Tibial nerve (tissue), 4 donors: ENCODE results near the gene DCAF11. TPM values are rescaled to one million over a fixed set of nuclear protein-coding genes. Genes with fewer than 3 reads are reported as not detected.
A peak's percentile ranks its signal among the peaks of the same experiment; 100 is the strongest.

Experiments
- DNase-seq, 2 donors: peaks; one replicate each; pipeline ENCODE4 v3.0.0-alpha.2; 2019; ENCODE audit warnings: low spot score in 2 of 2
- H3K27ac ChIP-seq, 4 donors: fragments of 200-600 bp; sonication (generic) in 3 of 4; one replicate each; pipeline ENCODE4 v1.5.1; 2017 to 2019; ENCODE audit warnings: mild to moderate bottlenecking in 1 of 4
- H3K27me3 ChIP-seq, 2 donors: fragments of 200-600 bp; sonication (generic) in 1 of 2; one replicate each; pipeline versions ENCODE4 v1.5.1 to v1.6.0; 2017 to 2019
- H3K36me3 ChIP-seq, 3 donors: fragments of 200-600 bp; sonication (generic); one replicate each; pipeline ENCODE4 v1.5.1; 2018 to 2019
- H3K4me1 ChIP-seq, 4 donors: fragments of 200-600 bp; sonication (generic) in 3 of 4; one replicate each; pipeline ENCODE4 v1.5.1; 2017 to 2019
- H3K4me3 ChIP-seq, 4 donors: fragments of 200-600 bp; sonication (generic) in 3 of 4; one replicate each; pipeline ENCODE4 v1.5.1; 2017 to 2019; ENCODE audit warnings: mild to moderate bottlenecking in 1 of 4, moderate library complexity in 1 of 4
- H3K9me3 ChIP-seq, 4 donors: fragments of 200-600 bp; sonication (generic) in 3 of 4; one replicate each; pipeline ENCODE4 v1.5.1; 2017 to 2019
- EP300 ChIP-seq, 2 donors: sonication (generic); formaldehyde crosslinking; IDR thresholded peaks; one replicate each; pipeline ENCODE4 v1.6.1; 2017; ENCODE audit warnings: antibody characterized with exemption in 2 of 2, mild to moderate bottlenecking in 1 of 2
- POLR2A ChIP-seq, 2 donors: fragments of 450-650 bp; IDR thresholded peaks; one replicate each; pipeline ENCODE4 v1.6.1; 2017; ENCODE audit warnings: antibody characterized with exemption in 2 of 2, mild to moderate bottlenecking in 2 of 2, moderate library complexity in 2 of 2
- WGBS, 2 donors: methylation state at CpG; one replicate each; pipeline ENCODE4 v1.1.5; 2018; 5-methylcytosine and 5-hydroxymethylcytosine counted together
- total RNA-seq, 4 donors: library from RNA; depleted of rRNA; stranded (reverse); fragments of >200 nt; gene quantifications; one replicate each; pipeline ENCODE4 v1.1.0, GENCODE V29; 2016
- TF ChIP-seq, protein P1 (sequence below), 5 experiments: fragments of 200-600 bp in 3 of 5; fragments of 450-650 bp in 2 of 5; sonication (generic) in 3 of 5; IDR thresholded peaks; one replicate each; pipeline ENCODE4 v1.5.1; 2016 to 2019; ENCODE audit warnings: antibody characterized with exemption in 5 of 5, mild to moderate bottlenecking in 3 of 5, moderate library complexity in 2 of 5

DCAF11 gene
- total RNA-seq, 4 donors from 2014 or later = 68.9 to 126 (median 98.9) TPM

GRCh38 chr14:24141097-24141880, 26.7 kb downstream of the DCAF11 start, which contains the start of gene EMC9:
Gene EMC9, minus strand, starts transcription at chr14:24141591. Its CDS starts 287 bp downstream, at chr14:24141304.
- peaks cover 4 to 86% (median 43%) of the 10 kb centered on the region in 4 donors for H3K4me1 ChIP-seq

GRCh38 chr14:24143511-24143910, 28.9 kb downstream of the DCAF11 start:
- Histone ChIP-seq H3K36me3 (peaks cover 0 to 20% (median 6%) of the 10 kb centered on the region in 3 donors), H3K4me3 (no peak overlapping the region), H3K27ac (peak overlapping the region in 1 of 4 donors; percentile 29), H3K27me3 (no peaks in the 10 kb centered on the region), H3K4me1 (peaks cover 4 to 74% (median 35%) of the 10 kb centered on the region in 4 donors), H3K9me3 (no peaks in the 10 kb centered on the region)
- TF ChIP-seq POLR2A (IDR thresholded peaks at IDR 0.05) = no peak
- no peak for TF ChIP-seq EP300 (IDR thresholded peaks at IDR 0.05)
- TF ChIP-seq, protein P1, sequence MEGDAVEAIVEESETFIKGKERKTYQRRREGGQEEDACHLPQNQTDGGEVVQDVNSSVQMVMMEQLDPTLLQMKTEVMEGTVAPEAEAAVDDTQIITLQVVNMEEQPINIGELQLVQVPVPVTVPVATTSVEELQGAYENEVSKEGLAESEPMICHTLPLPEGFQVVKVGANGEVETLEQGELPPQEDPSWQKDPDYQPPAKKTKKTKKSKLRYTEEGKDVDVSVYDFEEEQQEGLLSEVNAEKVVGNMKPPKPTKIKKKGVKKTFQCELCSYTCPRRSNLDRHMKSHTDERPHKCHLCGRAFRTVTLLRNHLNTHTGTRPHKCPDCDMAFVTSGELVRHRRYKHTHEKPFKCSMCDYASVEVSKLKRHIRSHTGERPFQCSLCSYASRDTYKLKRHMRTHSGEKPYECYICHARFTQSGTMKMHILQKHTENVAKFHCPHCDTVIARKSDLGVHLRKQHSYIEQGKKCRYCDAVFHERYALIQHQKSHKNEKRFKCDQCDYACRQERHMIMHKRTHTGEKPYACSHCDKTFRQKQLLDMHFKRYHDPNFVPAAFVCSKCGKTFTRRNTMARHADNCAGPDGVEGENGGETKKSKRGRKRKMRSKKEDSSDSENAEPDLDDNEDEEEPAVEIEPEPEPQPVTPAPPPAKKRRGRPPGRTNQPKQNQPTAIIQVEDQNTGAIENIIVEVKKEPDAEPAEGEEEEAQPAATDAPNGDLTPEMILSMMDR (IDR thresholded peaks at IDR 0.05) = no peak
- no peak for DNase-seq
- WGBS, 2 donors = 76 to 83% methylated on average over 2 of the region's 2 CpGs

More at GRCh38 chr14:24141097-24141880, 26.7 kb downstream of the DCAF11 start, which contains the start of gene EMC9:
- Histone ChIP-seq H3K36me3 (peaks cover 0 to 30% (median 14%) of the 10 kb centered on the region in 3 donors), H3K9me3 (no peaks in the 10 kb centered on the region), H3K27me3 (no peaks in the 10 kb centered on the region), H3K4me3 (peak within 1 kb of the TSS; percentile 77 to 90 (median 84)), H3K27ac (peak within 1 kb of the TSS; percentile 82 to 97 (median 90))
- 0% methylated on average over 30 to 38 of the region's 65 CpGs for WGBS, 2 donors
- peak; percentile 78 to 87 for TF ChIP-seq POLR2A (IDR thresholded peaks at IDR 0.05)
- TF ChIP-seq EP300 (IDR thresholded peaks at IDR 0.05) = peak; percentile 91 to 92
- TF ChIP-seq, protein P1 (IDR thresholded peaks at IDR 0.05) = peak; percentile 37 to 91 (median 72)
- peak; percentile 100 for DNase-seq

DNA sequence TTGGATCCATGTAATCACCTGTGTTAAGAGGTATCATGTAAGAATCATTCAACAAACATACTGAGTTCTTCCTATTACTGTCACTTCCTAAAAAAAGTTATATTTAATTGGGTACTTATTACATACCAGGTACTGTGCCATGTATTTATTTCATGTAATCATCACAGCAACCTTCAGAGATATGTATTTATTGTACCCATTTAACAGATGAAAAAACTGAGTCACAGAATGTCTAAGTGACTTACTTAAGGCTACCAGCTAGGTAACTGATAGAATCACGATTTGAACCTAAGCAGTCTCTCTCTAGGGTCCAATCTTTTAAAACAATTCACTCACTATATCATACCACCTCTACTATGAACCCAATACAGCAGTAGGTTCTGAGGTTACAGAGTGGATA, 29.9 kb downstream of the DCAF11 start:
- Histone ChIP-seq H3K9me3 (no peaks in the 10 kb centered on the region), H3K27me3 (no peaks in the 10 kb centered on the region), H3K4me3 (no peak overlapping the region), H3K36me3 (peaks cover 0 to 20% (median 0%) of the 10 kb centered on the region in 3 donors), H3K27ac (peak overlapping the region in 2 of 4 donors; percentile 85 to 97), H3K4me1 (peaks cover 4 to 74% (median 29%) of the 10 kb centered on the region in 4 donors)
- DNase-seq = no peak
- 85 to 96% methylated on average over 1 of the region's 1 CpG for WGBS, 2 donors
- TF ChIP-seq EP300 (IDR thresholded peaks at IDR 0.05) = no peak
- no peak for TF ChIP-seq POLR2A (IDR thresholded peaks at IDR 0.05)
- TF ChIP-seq, protein P1 (IDR thresholded peaks at IDR 0.05) = no peak

GRCh38 chr14:24145219-24145618, 30.6 kb downstream of the DCAF11 start:
- H3K27me3 ChIP-seq = no peaks in the 10 kb centered on the region
- H3K9me3 ChIP-seq = no peaks in the 10 kb centered on the region
- peak overlapping the region; percentile 85 to 97 (median 92) for H3K27ac ChIP-seq
- TF ChIP-seq, protein P1 (IDR thresholded peaks at IDR 0.05) = no peak
- TF ChIP-seq POLR2A (IDR thresholded peaks at IDR 0.05) = no peak
- no peak for TF ChIP-seq EP300 (IDR thresholded peaks at IDR 0.05)
- H3K36me3 ChIP-seq = peaks cover 0 to 26% (median 2%) of the 10 kb centered on the region in 3 donors
- 91 to 97% methylated on average over 2 of the region's 2 CpGs for WGBS, 2 donors
- peaks cover 4 to 69% (median 23%) of the 10 kb centered on the region in 4 donors for H3K4me1 ChIP-seq
- H3K4me3 ChIP-seq = no peak overlapping the region
- DNase-seq = no peak
